GDM1 (cell line): Measurements from ENCODE around the gene ZSCAN29.
A peak's percentile ranks its signal among the peaks of the same experiment; 100 is the strongest.
"Not testable (repeated sequence)": the region's sequence is repeated elsewhere in the genome, so short reads cannot be mapped to it uniquely, and the experiment has no call there.

ENCODE experiments used
- DNase-seq: peaks from one replicate; lab custom pipeline; 2025; lab: John Stamatoyannopoulos, UW

The ZSCAN29 gene

GRCh38 chr15:43370975-43371974 lies at the start of gene ZSCAN29, which contains the start of gene TUBGCP4:
ZSCAN29 (minus strand) TSS chr15:43371043; CDS start chr15:43369913, 1,130 bp downstream.
TUBGCP4 (plus strand) TSS chr15:43371101; CDS start chr15:43371355, 254 bp downstream.
- peak; percentile 75 for DNase-seq

GRCh38 chr15:43420435-43420834 lies 49.6 kb upstream of the ZSCAN29 start:
- no peak for DNase-seq

DNA sequence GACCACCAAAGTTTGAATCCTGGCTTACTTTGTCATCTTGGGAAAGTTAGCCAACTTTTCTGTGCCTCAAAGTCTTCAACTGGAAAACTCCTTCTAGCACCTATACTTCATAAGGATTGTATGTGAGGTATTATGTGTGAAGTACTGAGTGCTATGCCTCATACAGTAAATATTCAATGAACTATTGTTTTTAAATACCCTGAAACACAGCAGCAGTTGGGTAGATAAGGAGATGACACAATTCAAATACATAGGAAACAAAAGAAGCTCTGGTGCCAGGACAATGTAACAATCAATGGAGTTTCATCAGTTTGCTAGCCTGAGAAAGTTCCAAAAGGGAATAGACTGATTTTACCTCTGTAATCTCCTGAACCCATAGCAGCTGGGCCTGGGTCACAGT lies 43.4 kb upstream of the ZSCAN29 start:
- DNase-seq, result no peak

DNA sequence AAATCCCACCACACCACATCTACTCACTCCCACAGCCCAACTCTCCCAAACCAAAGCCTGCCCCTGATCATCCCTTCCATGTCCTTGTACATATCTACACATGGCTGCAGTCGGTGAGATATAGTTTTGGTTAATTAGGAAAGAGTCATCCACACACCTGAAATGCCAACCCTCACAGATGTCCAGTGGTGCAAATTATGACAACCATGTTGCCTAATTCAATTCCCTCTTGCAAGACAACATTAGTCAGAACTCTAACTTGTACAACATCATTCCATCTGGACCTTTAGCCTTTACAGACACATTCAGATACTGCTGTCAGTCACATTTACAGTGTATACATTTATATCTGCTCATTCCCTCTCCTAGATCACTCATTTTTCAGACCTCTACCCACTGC lies 41.3 kb upstream of the ZSCAN29 start:
- DNase-seq, result no peak

- no peak for DNase-seq
Observed at GRCh38 chr15:43410572-43411214, 39.9 kb upstream of the ZSCAN29 start.

- DNase-seq, result no peak
Observed at GRCh38 chr15:43408789-43409188, 37.9 kb upstream of the ZSCAN29 start.

GRCh38 chr15:43406808-43407207 lies 36.0 kb upstream of the ZSCAN29 start:
- DNase-seq, result no peak

DNA sequence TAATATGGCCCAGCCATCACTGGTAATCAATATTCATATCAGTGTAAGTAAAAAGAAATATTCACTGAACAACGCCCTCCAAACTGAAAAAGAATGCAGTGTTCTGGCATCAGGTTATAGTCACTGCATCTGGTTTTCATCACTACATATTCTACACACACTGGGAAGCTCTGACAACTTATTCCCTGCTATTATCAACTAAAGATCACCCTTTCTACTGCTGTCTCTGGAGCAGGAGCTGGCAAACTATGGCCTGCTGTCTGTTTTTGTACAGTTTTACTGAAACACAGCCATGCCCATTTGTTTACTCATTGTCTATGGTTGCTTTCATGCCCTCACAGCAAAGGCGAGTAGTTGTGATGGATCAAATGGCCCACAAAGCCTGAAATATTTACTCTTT lies 35.3 kb upstream of the ZSCAN29 start:
- no peak for DNase-seq

- no peak for DNase-seq
Observed at GRCh38 chr15:43404130-43404529, 33.3 kb upstream of the ZSCAN29 start.

DNA sequence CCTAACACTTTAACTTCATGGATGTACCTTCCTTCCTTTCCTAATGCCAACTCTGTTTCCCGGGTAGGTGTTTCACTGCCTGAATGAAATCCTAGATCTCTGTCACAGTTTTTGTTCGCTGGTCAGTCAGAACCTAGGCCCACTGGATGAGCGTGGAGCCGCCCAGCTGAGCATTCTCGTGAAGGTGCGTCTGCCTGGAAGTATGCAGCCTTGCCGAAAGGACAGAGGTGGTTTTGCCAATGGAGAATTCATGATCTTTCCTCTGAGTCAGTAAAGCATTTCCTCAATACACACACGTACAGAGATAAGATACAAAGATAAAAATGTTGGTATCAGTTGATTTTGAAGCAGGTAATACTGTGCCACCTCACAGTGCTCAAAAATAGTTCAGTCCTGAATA lies 32.8 kb upstream of the ZSCAN29 start:
- DNase-seq, result no peak

- DNase-seq, result no peak
Observed at GRCh38 chr15:43402255-43402654, 31.4 kb upstream of the ZSCAN29 start.

DNA sequence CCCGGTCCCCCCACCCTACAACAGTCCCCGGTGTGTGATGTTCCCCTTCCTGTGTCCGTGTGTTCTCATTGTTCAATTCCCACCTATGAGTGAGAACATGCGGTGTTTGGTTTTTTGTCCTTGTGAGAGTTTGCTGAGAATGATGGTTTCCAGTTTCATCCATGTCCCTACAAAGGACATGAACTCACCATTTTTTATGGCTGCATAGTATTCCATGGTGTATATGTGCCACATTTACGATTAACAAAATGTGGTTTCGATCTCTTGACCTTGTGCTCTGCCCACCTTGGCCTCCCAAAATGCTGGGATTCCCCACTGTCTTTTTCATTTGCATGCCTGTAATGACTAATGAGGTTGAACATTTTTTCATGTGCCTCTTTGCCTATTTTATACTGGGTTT lies 22.7 kb upstream of the ZSCAN29 start:
- DNase-seq, result not testable (repeated sequence)

DNA sequence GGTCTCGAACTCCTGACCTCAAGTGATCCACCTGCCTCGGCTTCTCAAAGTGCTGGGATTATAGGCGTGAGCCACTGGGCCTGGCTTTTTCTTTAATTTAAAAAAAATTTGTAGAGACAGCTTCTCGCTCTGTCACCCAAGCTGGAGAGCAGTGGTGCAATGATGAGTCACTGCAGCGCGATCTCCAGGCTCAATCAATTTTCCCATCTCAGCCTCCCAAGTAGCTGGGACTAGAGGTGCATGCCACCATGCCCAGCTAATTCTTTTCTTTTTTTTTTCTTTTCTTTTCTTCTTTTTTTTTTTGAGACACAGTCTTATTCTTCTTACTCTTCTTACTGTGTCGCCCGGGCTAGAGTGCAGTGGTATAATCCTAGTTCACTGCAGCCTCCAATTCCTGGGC lies 19.9 kb upstream of the ZSCAN29 start:
- no peak for DNase-seq

GRCh38 chr15:43383070-43383469 lies 12.2 kb upstream of the ZSCAN29 start:
- DNase-seq, result no peak

DNA sequence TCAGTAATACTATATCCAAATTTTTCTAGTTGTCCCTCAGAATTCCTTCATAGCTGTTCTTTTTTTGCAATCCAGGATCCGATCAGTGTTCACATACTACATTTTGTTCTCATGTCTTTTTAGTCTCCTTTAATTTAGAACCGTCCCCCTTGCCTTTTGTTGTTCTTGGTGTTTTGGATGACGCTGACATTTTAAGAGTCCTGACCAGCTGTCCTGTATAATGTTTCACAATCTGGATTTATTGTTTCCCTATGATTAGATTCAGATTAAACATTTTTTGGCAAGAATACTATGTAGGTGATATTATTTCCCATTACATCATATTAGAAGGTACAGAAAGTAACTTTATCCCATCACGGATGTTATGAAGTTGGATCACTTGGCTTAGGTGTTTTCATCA lies 11.5 kb upstream of the ZSCAN29 start:
- DNase-seq, result no peak

DNA sequence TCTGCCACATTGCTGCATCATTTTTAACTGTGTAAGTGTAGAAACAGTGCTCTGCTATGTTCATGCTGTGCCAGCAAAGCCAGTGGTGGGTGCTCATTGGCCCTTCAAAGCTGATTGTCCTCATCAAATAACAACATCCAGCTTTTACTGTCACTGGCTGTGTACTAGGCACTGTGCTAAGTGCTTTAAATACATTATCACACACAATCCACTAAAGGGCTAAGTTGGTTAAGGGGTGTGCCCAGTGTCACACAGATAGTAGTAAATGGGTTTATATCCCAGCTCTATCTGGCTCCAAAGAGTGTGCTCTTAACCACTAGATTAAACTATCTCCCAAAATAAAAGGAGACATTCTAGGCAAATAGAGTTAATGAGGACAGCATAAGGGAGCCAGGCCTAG lies 7.8 kb upstream of the ZSCAN29 start:
- no peak for DNase-seq

DNA sequence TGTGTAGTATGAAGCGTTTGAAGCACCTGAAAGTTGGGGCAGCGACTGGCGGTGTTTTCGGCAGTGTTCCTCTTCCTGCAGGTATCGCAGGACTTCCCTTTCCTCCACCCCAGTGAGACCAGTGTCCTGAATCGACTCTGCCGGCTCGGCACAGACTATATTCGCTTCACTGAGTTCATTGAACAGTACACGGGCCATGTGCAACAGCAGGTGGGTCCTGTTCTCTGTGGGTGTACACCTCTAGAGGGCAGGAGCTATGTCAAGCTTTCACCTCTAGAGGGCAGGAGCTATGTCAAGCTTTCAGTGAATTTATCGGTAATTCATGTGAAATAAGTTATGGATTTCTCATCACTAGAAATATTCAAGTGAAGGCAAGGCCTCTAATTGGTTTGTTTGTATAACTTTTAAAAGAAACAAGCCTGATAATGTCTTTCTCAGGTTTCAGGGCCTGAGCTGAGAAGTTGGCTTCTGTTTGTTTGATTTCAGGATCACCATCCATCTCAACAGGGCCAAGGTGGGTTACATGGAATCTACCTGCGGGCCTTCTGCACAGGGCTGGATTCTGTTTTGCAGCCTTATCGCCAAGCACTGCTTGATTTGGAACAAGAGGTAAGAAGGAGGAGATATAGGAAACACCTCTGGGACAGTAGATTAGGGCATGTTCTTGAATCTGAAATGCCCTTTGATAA lies 5.3 kb upstream of the ZSCAN29 start:
- no peak for DNase-seq

DNA sequence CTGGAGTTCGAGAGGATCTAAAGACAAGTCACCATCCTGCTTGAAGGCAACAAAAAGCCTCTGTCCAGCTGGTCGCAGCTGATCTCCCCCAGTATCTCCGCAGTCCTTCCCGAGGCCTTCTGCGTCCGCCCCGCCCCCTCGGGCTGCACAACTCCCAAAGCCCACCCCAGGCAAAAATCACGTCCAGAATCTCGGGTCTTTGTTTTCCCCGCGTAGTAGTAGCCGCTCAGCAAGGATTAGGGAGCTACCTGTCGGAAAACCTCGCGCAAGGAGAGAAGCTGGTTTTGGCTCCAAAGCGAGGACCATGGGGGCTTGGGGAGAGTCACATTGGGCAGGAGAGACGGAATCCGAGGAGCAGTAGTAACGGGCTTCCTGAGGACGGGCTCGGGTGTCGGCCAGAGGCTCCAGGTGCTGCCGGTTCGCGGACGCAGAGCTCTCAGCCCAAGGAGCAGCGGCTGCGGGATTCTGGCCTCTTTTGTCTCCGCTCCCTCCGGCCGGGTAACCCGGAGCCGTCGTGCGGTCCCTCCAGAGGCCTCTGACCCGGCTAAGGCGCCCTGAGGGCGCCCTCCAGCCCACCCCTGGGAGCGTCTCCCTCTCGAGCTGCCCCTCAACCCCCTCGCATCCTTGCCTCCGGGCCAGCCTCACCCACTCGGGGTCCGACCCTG lies 401 bp downstream of the ZSCAN29 start:
- DNase-seq, result no peak

- DNase-seq, result no peak
Observed at GRCh38 chr15:43361313-43361903, 9.4 kb downstream of the ZSCAN29 start.

DNA sequence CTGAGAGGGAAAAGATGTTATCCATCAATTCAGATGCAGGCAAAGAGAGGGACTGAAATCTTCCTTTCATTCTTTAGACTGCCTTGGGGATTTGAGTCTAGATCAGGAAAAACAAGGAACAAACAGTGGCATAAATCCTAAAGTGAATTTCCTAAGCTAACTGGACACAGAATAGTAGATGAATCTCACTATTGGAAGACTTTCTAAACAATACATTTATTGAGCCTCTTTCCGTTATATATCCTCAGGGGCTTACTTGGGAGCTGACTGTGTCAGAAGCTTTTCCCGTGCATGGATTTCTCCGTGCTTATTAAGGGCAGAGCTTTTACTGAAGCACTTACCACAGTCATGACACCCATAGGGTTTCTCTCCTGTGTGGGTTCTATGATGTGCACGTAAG lies 10.0 kb downstream of the ZSCAN29 start:
- no peak for DNase-seq

- no peak for DNase-seq
Observed at GRCh38 chr15:43352693-43353382, 18.0 kb downstream of the ZSCAN29 start.
